OCI-LY7 (cell line): ENCODE results near the gene SNAP29.

Source experiments
- EZH2phosphoT487 ChIP-seq: fragments of 200-600 bp; sonication (generic); IDR thresholded peaks from 2 replicates; pipeline ENCODE4 v1.6.1; 2018; ENCODE audit warnings: low read depth, borderline replicate concordance, mild to moderate bottlenecking, mixed run types, antibody characterized with exemption, low read length, moderate library complexity, mixed read lengths
- TF ChIP-seq, protein P1 (sequence below): fragments of 200-600 bp; sonication (generic); conservative IDR thresholded peaks from 2 replicates; pipeline ENCODE4 v1.5.1; 2014; ENCODE audit warnings: mild to moderate bottlenecking, antibody characterized with exemption, low read length, moderate library complexity, mixed read lengths

DNA sequence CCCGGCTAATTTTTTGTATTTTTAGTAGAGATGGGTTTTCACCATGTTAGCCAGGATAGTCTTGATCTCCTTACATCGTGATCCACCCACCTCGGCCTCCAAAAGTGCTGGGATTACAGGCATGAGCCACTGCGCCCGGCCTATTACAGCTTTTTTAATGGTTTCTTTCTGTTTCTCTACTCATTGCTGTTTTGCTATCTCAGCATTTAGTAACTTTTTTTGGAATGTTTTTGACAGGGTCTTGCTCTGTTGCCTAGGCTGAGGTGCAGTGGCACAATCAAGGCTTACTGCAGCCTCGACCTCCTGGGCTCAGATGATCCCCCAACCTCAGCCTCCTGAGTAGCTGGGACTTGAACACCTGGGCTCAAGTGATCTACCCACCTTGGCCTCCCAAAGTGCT, 53.7 kb downstream of the SNAP29 start:
- TF ChIP-seq, protein P1, sequence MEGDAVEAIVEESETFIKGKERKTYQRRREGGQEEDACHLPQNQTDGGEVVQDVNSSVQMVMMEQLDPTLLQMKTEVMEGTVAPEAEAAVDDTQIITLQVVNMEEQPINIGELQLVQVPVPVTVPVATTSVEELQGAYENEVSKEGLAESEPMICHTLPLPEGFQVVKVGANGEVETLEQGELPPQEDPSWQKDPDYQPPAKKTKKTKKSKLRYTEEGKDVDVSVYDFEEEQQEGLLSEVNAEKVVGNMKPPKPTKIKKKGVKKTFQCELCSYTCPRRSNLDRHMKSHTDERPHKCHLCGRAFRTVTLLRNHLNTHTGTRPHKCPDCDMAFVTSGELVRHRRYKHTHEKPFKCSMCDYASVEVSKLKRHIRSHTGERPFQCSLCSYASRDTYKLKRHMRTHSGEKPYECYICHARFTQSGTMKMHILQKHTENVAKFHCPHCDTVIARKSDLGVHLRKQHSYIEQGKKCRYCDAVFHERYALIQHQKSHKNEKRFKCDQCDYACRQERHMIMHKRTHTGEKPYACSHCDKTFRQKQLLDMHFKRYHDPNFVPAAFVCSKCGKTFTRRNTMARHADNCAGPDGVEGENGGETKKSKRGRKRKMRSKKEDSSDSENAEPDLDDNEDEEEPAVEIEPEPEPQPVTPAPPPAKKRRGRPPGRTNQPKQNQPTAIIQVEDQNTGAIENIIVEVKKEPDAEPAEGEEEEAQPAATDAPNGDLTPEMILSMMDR, result no peak
- no peak for TF ChIP-seq EZH2phosphoT487
